GM13977 (cell line): ENCODE data around the gene NEXMIF.
"Not testable (repeated sequence)": the region's sequence is repeated elsewhere in the genome, so short reads cannot be mapped to it uniquely, and the experiment has no call there.

ENCODE experiments used
- DNase-seq: peaks from one replicate; pipeline ENCODE4 v3.0.0; 2012; ENCODE audit warnings: low spot score
- in situ Hi-C: fragments of 300-500 bp; cut with MboI; formaldehyde crosslinking; loops from one replicate; pipeline ENCODE4 v1.12.0; 2022; ENCODE audit warnings: low sequenced_read_pairs, low pct_unique_long_range_greater_than_20kb, mixed read lengths, inconsistent platforms; ENCODE audit not compliant: unreplicated experiment
- TF ChIP-seq, protein P1 (sequence below): IDR thresholded peaks from 2 replicates; pipeline ENCODE4 v1.5.1; 2012; ENCODE audit warnings: mild to moderate bottlenecking, control low read depth; ENCODE audit not compliant: insufficient read depth; ENCODE audit errors: extremely low read depth, missing control alignments

NEXMIF gene

DNA sequence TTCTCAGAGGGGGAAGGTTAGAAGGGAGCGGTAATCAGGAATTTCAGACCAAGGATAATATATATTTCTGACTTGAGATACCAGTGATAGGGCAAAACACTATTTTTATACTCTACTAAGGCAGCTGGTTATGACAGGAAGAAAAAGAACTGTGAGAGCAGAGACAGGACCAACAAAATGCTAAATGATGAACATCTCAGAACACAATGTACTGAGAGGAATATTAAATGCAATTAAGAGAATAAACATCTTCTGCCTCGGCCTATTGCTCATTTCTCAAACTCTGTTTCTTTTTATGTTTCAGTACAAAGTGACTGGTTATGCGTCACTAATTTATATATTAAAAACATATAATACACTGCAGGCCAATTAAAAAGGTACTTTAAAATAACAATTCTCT lies 188.8 kb downstream of the NEXMIF start:
- DNase-seq, result no peak
- TF ChIP-seq, protein P1, sequence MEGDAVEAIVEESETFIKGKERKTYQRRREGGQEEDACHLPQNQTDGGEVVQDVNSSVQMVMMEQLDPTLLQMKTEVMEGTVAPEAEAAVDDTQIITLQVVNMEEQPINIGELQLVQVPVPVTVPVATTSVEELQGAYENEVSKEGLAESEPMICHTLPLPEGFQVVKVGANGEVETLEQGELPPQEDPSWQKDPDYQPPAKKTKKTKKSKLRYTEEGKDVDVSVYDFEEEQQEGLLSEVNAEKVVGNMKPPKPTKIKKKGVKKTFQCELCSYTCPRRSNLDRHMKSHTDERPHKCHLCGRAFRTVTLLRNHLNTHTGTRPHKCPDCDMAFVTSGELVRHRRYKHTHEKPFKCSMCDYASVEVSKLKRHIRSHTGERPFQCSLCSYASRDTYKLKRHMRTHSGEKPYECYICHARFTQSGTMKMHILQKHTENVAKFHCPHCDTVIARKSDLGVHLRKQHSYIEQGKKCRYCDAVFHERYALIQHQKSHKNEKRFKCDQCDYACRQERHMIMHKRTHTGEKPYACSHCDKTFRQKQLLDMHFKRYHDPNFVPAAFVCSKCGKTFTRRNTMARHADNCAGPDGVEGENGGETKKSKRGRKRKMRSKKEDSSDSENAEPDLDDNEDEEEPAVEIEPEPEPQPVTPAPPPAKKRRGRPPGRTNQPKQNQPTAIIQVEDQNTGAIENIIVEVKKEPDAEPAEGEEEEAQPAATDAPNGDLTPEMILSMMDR, result no peak
- in situ Hi-C loops, result no loop called here

DNA sequence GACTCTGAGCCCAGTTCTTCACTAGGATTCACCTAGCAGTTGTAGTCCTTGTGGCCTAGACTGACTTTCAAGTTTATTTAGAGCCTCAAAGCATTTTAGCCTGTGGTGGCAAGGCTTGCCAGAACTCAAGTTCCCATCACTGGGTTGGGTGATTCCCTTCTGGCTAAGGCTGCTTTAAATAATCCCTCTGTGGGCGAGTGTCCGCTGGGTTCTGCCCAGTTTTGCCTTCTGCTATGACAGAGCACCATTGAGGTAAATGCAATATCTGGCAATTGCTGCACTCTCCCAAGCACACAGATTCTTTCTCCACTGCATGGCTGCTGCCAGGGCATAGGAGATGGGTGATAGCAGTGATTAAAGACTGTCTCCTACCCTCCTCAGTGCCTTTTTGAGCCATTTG lies 220.0 kb downstream of the NEXMIF start:
- in situ Hi-C loops, result no loop called here
- DNase-seq, result no peak
- TF ChIP-seq, protein P1, result no peak

GRCh38 chrX:74701343-74701742 lies 223.9 kb downstream of the NEXMIF start:
- in situ Hi-C loops, DNase-seq: not testable (repeated sequence)

DNA sequence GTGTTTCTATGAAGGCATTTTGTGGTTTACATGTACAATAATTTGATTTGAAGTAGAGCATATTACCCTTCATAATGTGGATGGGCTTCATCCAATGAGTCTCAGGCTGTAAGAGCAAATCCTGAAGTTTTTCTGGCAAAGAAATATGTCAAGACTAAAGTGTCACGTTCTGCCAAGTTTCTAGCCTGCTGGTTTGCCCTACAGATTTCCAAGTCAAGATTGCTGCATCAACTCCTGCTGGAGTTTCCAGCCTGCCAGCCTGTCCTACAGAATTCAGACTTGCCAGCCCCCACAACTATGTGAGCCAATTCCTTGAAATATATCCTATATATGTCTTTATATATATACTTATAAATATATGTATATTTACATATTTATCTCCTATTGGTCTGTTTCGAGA lies 240.8 kb downstream of the NEXMIF start:
- TF ChIP-seq, protein P1, result no peak
- DNase-seq, result no peak
- in situ Hi-C loops, result no loop called here
